ENCODE measurements around the gene NMUR1.

The NMUR1 gene

DNA sequence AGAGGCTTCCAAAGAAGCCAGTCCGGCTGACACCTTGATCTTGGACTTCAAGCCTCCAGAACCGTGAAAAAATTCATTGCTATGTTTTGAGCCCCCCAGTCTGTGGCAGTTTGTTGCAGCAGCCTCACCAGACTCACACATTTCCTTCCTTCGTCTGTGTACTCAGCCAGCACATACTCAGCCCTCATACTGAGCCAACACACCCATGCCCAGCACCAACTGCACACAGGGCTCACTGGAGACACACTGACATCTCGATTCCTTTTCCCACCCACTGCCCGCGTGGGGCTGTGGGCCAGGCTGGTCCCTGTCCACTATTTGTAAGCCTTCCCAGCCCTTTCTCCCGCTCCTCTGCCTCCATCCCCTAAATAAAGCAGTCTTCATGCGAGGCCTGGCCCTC lies 24.1 kb upstream of the NMUR1 start:
- H3K36me3 ChIP-seq (ENCODE audit: control insufficient read depth, insufficient read depth, low read length), result no peaks in the 10 kb centered on the region
- WGBS, 2 experiments, result 82 to 83% methylated on average over 8 of the region's 8 CpGs
- no peaks in the 10 kb centered on the region for H3K9me3 ChIP-seq (ENCODE audit: control insufficient read depth, low read length)
- H3K27ac ChIP-seq (ENCODE audit: insufficient read depth, low read depth, low read length, poor library complexity, severe bottlenecking), result no peak overlapping the region
- H3K4me3 ChIP-seq (ENCODE audit: insufficient read depth, low read depth, low read length), result no peak overlapping the region
- H3K4me1 ChIP-seq (ENCODE audit: control insufficient read depth, insufficient read depth, low read length), result no peaks in the 10 kb centered on the region
- H3K27me3 ChIP-seq (ENCODE audit: control insufficient read depth, insufficient read depth, low read length, poor library complexity, severe bottlenecking), result no peaks in the 10 kb centered on the region

DNA sequence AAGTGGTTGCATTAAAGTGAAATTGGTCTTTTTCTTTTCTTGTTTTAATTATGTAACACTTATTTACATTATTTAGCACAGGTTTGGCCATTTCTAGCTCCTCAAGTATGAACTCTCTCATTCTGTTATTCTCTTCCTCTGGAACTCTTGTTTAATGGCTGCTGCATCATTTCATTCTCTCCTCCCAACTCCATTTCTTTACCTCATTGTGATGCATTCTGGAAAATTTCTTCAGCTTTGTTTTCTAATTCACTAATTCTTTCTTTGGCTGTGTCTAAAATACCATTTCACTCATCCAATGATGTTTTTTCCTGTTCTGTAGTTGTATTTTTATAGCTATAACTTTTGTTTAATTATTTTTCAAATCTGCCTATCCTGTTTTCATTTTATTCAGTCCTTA lies 22.5 kb upstream of the NMUR1 start:
- no peak overlapping the region for H3K27ac ChIP-seq (ENCODE audit: insufficient read depth, low read depth, low read length, poor library complexity, severe bottlenecking)
- H3K4me1 ChIP-seq (ENCODE audit: control insufficient read depth, insufficient read depth, low read length), result no peaks in the 10 kb centered on the region
- H3K9me3 ChIP-seq (ENCODE audit: control insufficient read depth, low read length), result no peaks in the 10 kb centered on the region
- H3K4me3 ChIP-seq (ENCODE audit: insufficient read depth, low read depth, low read length), result no peak overlapping the region
- H3K27me3 ChIP-seq (ENCODE audit: control insufficient read depth, insufficient read depth, low read length, poor library complexity, severe bottlenecking), result no peaks in the 10 kb centered on the region
- no peaks in the 10 kb centered on the region for H3K36me3 ChIP-seq (ENCODE audit: control insufficient read depth, insufficient read depth, low read length)

- H3K36me3 ChIP-seq (ENCODE audit: control insufficient read depth, insufficient read depth, low read length), result no peaks in the 10 kb centered on the region
- no peak overlapping the region for H3K27ac ChIP-seq (ENCODE audit: insufficient read depth, low read depth, low read length, poor library complexity, severe bottlenecking)
- H3K4me1 ChIP-seq (ENCODE audit: control insufficient read depth, insufficient read depth, low read length), result no peaks in the 10 kb centered on the region
- no peak overlapping the region for H3K4me3 ChIP-seq (ENCODE audit: insufficient read depth, low read depth, low read length)
- H3K27me3 ChIP-seq (ENCODE audit: control insufficient read depth, insufficient read depth, low read length, poor library complexity, severe bottlenecking), result no peaks in the 10 kb centered on the region
- H3K9me3 ChIP-seq (ENCODE audit: control insufficient read depth, low read length), result no peaks in the 10 kb centered on the region
- 85 to 87% methylated on average over 13 of the region's 13 CpGs for WGBS, 2 experiments
Observed at GRCh38 chr2:231549446-231550239, 19.4 kb upstream of the NMUR1 start.

GRCh38 chr2:231548752-231549151 lies 18.5 kb upstream of the NMUR1 start:
- 71 to 78% methylated on average over 3 of the region's 3 CpGs for WGBS, 2 experiments
- no peak overlapping the region for H3K27ac ChIP-seq (ENCODE audit: insufficient read depth, low read depth, low read length, poor library complexity, severe bottlenecking)
- no peaks in the 10 kb centered on the region for H3K36me3 ChIP-seq (ENCODE audit: control insufficient read depth, insufficient read depth, low read length)

GRCh38 chr2:231547315-231548110 lies 17.3 kb upstream of the NMUR1 start:
- no peaks in the 10 kb centered on the region for H3K4me1 ChIP-seq (ENCODE audit: control insufficient read depth, insufficient read depth, low read length)
- WGBS, 2 experiments, result 87 to 92% methylated on average over 11 to 12 of the region's 12 CpGs
- H3K9me3 ChIP-seq (ENCODE audit: control insufficient read depth, low read length), result peaks cover 4% of the 10 kb centered on the region
- H3K27me3 ChIP-seq (ENCODE audit: control insufficient read depth, insufficient read depth, low read length, poor library complexity, severe bottlenecking), result no peaks in the 10 kb centered on the region
- no peak overlapping the region for H3K4me3 ChIP-seq (ENCODE audit: insufficient read depth, low read depth, low read length)
- H3K36me3 ChIP-seq (ENCODE audit: control insufficient read depth, insufficient read depth, low read length), result no peaks in the 10 kb centered on the region
- no peak overlapping the region for H3K27ac ChIP-seq (ENCODE audit: insufficient read depth, low read depth, low read length, poor library complexity, severe bottlenecking)

More at GRCh38 chr2:231548752-231549151, 18.5 kb upstream of the NMUR1 start:
- Histone ChIP-seq H3K9me3 (ENCODE audit: control insufficient read depth, low read length) (no peaks in the 10 kb centered on the region), H3K4me1 (ENCODE audit: control insufficient read depth, insufficient read depth, low read length) (no peaks in the 10 kb centered on the region), H3K4me3 (ENCODE audit: insufficient read depth, low read depth, low read length) (no peak overlapping the region), H3K27me3 (ENCODE audit: control insufficient read depth, insufficient read depth, low read length, poor library complexity, severe bottlenecking) (no peaks in the 10 kb centered on the region)

DNA sequence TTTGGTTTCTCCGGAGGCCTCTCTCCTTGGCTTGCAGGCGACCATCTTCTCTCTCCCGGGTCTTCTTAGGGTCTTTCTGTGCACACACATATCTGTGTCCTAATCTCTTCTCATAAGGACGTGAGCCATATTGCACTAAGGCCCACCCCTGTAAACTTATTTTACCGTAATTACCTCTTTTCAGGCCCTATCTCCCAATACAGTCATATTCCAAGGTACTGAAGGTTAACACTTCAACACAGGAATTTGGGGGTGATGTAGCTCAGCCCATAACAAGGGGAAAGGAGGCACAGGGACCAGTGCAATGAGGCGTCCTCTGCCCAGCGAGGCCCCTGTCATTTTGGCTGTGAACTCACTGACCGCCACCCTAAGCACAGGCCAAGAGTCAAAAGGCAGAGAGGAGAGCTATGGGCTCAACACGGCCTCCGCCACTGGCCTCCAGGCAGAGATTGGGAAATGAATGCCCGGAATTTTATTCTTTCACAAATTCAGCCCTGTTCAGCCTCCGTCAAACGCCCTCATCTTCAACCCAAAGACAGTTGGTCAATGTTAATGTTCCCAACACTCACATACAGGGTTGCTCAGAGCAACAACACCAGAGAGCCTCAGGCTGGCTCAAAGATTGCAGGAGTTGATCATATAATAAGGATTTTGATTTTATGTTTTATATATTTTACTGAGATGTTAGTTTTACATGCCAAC lies 15.9 kb upstream of the NMUR1 start:
- H3K9me3 ChIP-seq (ENCODE audit: control insufficient read depth, low read length), result peaks cover 4% of the 10 kb centered on the region
- H3K4me3 ChIP-seq (ENCODE audit: insufficient read depth, low read depth, low read length), result no peak overlapping the region
- no peaks in the 10 kb centered on the region for H3K4me1 ChIP-seq (ENCODE audit: control insufficient read depth, insufficient read depth, low read length)
- H3K36me3 ChIP-seq (ENCODE audit: control insufficient read depth, insufficient read depth, low read length), result no peaks in the 10 kb centered on the region
- no peak overlapping the region for H3K27ac ChIP-seq (ENCODE audit: insufficient read depth, low read depth, low read length, poor library complexity, severe bottlenecking)
- no peaks in the 10 kb centered on the region for H3K27me3 ChIP-seq (ENCODE audit: control insufficient read depth, insufficient read depth, low read length, poor library complexity, severe bottlenecking)
- 89 to 93% methylated on average over 13 of the region's 13 CpGs for WGBS, 2 experiments

DNA sequence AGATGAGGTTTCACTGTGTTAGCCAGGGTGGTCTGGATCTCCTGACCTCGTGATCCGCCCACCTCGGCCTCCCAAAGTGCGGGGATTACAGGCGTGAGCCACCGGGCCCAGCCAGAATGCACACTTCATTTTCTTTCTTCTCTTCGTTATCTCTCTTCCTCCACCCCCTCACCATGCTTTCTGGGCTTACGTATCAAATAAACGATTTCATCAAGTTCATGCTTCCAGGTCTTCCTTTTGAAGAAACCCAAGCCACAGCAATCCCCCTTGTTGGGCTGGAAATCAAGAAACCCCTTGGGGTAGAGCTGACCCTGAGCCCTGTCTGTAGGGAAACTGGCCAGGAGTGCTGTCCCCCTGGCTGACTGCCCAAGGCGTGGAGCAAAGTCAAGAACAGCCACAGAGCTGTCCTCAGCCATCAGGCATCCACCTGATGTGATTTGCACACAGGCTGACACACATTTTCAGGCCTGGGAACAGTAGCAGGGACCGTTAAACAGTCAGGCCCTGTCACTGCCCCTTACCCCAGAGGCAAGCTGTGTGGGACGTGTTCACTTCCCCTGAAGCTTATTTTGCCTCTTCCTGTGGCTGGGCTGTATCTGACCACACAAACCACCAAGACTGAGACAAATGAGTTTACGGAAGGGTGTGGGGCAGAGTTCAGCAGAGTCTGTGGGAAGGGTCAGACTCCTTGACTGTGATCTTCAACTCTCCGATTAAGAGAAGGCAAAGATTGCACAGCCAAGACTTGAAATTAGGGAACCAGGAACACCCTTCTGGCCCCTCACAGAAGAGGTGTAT lies 15.1 kb upstream of the NMUR1 start:
- H3K36me3 ChIP-seq (ENCODE audit: control insufficient read depth, insufficient read depth, low read length), result no peaks in the 10 kb centered on the region
- peaks cover 4% of the 10 kb centered on the region for H3K9me3 ChIP-seq (ENCODE audit: control insufficient read depth, low read length)
- no peaks in the 10 kb centered on the region for H3K4me1 ChIP-seq (ENCODE audit: control insufficient read depth, insufficient read depth, low read length)
- H3K27ac ChIP-seq (ENCODE audit: insufficient read depth, low read depth, low read length, poor library complexity, severe bottlenecking), result no peak overlapping the region
- H3K27me3 ChIP-seq (ENCODE audit: control insufficient read depth, insufficient read depth, low read length, poor library complexity, severe bottlenecking), result no peaks in the 10 kb centered on the region
- 92 to 94% methylated on average over 14 of the region's 14 CpGs for WGBS, 2 experiments
- no peak overlapping the region for H3K4me3 ChIP-seq (ENCODE audit: insufficient read depth, low read depth, low read length)

DNA sequence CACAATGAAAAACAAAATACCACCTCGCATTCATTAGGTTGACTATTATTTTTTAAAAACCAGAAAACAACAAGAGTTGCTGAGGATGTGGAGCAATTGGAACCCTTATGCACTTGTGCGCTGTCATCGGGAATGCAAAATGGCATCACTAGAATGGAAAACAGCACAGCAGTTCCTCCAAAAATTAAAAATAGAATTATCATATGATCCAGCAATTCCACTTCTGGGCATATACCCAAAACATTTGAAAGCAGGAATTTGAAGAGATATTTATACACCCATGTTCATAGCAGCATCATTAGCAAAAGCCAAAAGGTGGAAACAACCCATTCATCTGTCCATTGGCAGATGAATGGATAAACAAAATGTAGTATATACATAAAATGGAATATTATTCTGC lies 11.9 kb upstream of the NMUR1 start:
- WGBS, 2 experiments, result 88 to 93% methylated on average over 3 of the region's 3 CpGs
- Histone ChIP-seq H3K27ac (ENCODE audit: insufficient read depth, low read depth, low read length, poor library complexity, severe bottlenecking) (no peak overlapping the region), H3K9me3 (ENCODE audit: control insufficient read depth, low read length) (peaks cover 4% of the 10 kb centered on the region), H3K4me3 (ENCODE audit: insufficient read depth, low read depth, low read length) (no peak overlapping the region), H3K36me3 (ENCODE audit: control insufficient read depth, insufficient read depth, low read length) (no peaks in the 10 kb centered on the region), H3K27me3 (ENCODE audit: control insufficient read depth, insufficient read depth, low read length, poor library complexity, severe bottlenecking) (no peaks in the 10 kb centered on the region), H3K4me1 (ENCODE audit: control insufficient read depth, insufficient read depth, low read length) (peaks cover 6% of the 10 kb centered on the region)

- Histone ChIP-seq H3K4me3 (ENCODE audit: insufficient read depth, low read depth, low read length) (no peak overlapping the region), H3K36me3 (ENCODE audit: control insufficient read depth, insufficient read depth, low read length) (no peaks in the 10 kb centered on the region), H3K27ac (ENCODE audit: insufficient read depth, low read depth, low read length, poor library complexity, severe bottlenecking) (no peak overlapping the region), H3K9me3 (ENCODE audit: control insufficient read depth, low read length) (peaks cover 4% of the 10 kb centered on the region), H3K4me1 (ENCODE audit: control insufficient read depth, insufficient read depth, low read length) (peaks cover 6% of the 10 kb centered on the region), H3K27me3 (ENCODE audit: control insufficient read depth, insufficient read depth, low read length, poor library complexity, severe bottlenecking) (no peaks in the 10 kb centered on the region)
- 65 to 66% methylated on average over 11 of the region's 11 CpGs for WGBS, 2 experiments
Observed at GRCh38 chr2:231541645-231542044, 11.4 kb upstream of the NMUR1 start.
